ENCODE measurements around the gene CFHR4. TPM values are rescaled to one million over a fixed set of nuclear protein-coding genes. Genes with fewer than 3 reads are reported as not detected.
"Not testable (repeated sequence)": the region's sequence is repeated elsewhere in the genome, so short reads cannot be mapped to it uniquely, and the experiment has no call there.

CFHR4 gene
- total RNA-seq, 2 experiments from 2014 or later, result not detected

- no peak for DNase-seq (ENCODE audit: low spot score)
- Histone ChIP-seq H3K9me3 (ENCODE audit: low read length) (no peaks in the 10 kb centered on the region), H3K4me1 (ENCODE audit: insufficient read depth, low read length, poor library complexity, severe bottlenecking) (no peaks in the 10 kb centered on the region), H3K79me2 (ENCODE audit: insufficient read depth, low read depth, low read length) (no peaks in the 10 kb centered on the region), H4K20me1 (ENCODE audit: insufficient read depth, low read length) (no peaks in the 10 kb centered on the region), H3K9me2 (ENCODE audit: insufficient read depth, low read length) (no peaks in the 10 kb centered on the region), H3K36me3 (ENCODE audit: insufficient read depth, low read length) (no peaks in the 10 kb centered on the region), H2AFZ (ENCODE audit: low read length) (no peak overlapping the region), H3K4me2 (ENCODE audit: low read length) (no peak overlapping the region), H3K4me3 (ENCODE audit: low read depth, low read length, poor library complexity, severe bottlenecking) (no peak overlapping the region), H3K27ac (ENCODE audit: low read depth, low read length, poor library complexity, severe bottlenecking) (no peak overlapping the region)
- intact Hi-C loops (cut with micrococcal nuclease; ENCODE audit: unreplicated experiment), result no loop called here
- TF ChIP-seq CTCF (conservative IDR thresholded peaks at IDR 0.05; ENCODE audit: low read length), result no peak
- TF ChIP-seq EZH2phosphoT487 (IDR thresholded peaks at IDR 0.05; ENCODE audit: borderline replicate concordance, low read depth, low read length), result no peak
- BruUV-seq (replicated peaks), result no TSS peak
- ChIA-PET CTCF (ENCODE audit: unreplicated experiment) (no interaction called here), POLR2A (no interaction called here)
These were observed 11.9 kb upstream of the CFHR4 start for GRCh38 chr1:196875935-196876334.

GRCh38 chr1:196877964-196878363 is 9.9 kb upstream of the CFHR4 start:
- no peak for TF ChIP-seq CTCF (conservative IDR thresholded peaks at IDR 0.05; ENCODE audit: low read length)
- no peak for TF ChIP-seq EZH2phosphoT487 (IDR thresholded peaks at IDR 0.05; ENCODE audit: borderline replicate concordance, low read depth, low read length)
- no peak overlapping the region for H2AFZ ChIP-seq (ENCODE audit: low read length)
- no TSS peak for BruUV-seq (replicated peaks)
- intact Hi-C loops (cut with micrococcal nuclease; ENCODE audit: unreplicated experiment), result no loop called here
- H3K9me2 ChIP-seq (ENCODE audit: insufficient read depth, low read length), result no peaks in the 10 kb centered on the region
- DNase-seq (ENCODE audit: low spot score), result no peak
- CTCF ChIA-PET (ENCODE audit: unreplicated experiment), result no interaction called here
- no peaks in the 10 kb centered on the region for H4K20me1 ChIP-seq (ENCODE audit: insufficient read depth, low read length)
- H3K79me2 ChIP-seq (ENCODE audit: insufficient read depth, low read depth, low read length), result no peaks in the 10 kb centered on the region
- H3K4me1 ChIP-seq (ENCODE audit: insufficient read depth, low read length, poor library complexity, severe bottlenecking), result no peaks in the 10 kb centered on the region
- H3K9me3 ChIP-seq (ENCODE audit: low read length), result no peaks in the 10 kb centered on the region
- no peak overlapping the region for H3K4me3 ChIP-seq (ENCODE audit: low read depth, low read length, poor library complexity, severe bottlenecking)
- no peak overlapping the region for H3K4me2 ChIP-seq (ENCODE audit: low read length)
- POLR2A ChIA-PET, result no interaction called here
- no peaks in the 10 kb centered on the region for H3K36me3 ChIP-seq (ENCODE audit: insufficient read depth, low read length)
- no peak overlapping the region for H3K27ac ChIP-seq (ENCODE audit: low read depth, low read length, poor library complexity, severe bottlenecking)

- BruUV-seq (replicated peaks); POLR2A ChIA-PET; H3K9me2 ChIP-seq (ENCODE audit: insufficient read depth, low read length); H3K4me2 ChIP-seq (ENCODE audit: low read length); DNase-seq (ENCODE audit: low spot score); H3K4me3 ChIP-seq (ENCODE audit: low read depth, low read length, poor library complexity, severe bottlenecking); H3K27ac ChIP-seq (ENCODE audit: low read depth, low read length, poor library complexity, severe bottlenecking); H2AFZ ChIP-seq (ENCODE audit: low read length); H3K9me3 ChIP-seq (ENCODE audit: low read length); H3K36me3 ChIP-seq (ENCODE audit: insufficient read depth, low read length); H3K4me1 ChIP-seq (ENCODE audit: insufficient read depth, low read length, poor library complexity, severe bottlenecking); intact Hi-C loops (cut with micrococcal nuclease; ENCODE audit: unreplicated experiment); H3K79me2 ChIP-seq (ENCODE audit: insufficient read depth, low read depth, low read length); CTCF ChIA-PET (ENCODE audit: unreplicated experiment); H4K20me1 ChIP-seq (ENCODE audit: insufficient read depth, low read length): not testable (repeated sequence)
These were observed 1.3 kb upstream of the CFHR4 start for GRCh38 chr1:196886560-196886959.

Data from OCI-LY7 (cell line).